CD4-positive, alpha-beta T cell treated with Interleukin-12 subunit alpha and Interleukin-12 subunit beta, for 1 hour (primary cell): ENCODE data around the gene GPR146.

Experiments used
- DNase-seq: peaks from one replicate; pipeline ENCODE4 v3.0.0-alpha.2; 2020

Gene GPR146

DNA sequence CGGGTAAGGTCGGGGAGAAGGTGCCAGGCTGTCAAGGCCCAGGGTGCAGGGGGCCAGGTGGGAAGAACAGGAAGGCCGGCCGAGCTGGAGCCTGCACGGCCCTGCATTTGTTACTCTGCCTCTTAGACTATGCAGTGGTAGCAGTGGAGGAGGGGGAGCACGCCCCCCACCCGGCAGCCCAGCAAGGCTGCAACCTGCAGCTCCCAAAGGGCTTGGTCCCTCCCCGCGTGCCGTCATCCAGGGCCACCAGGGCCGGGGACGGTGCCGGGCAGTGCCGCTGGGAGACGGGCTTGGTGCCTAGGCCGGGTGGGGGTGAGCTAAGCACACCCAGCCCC lies 36.5 kb downstream of the GPR146 start:
- no peak for DNase-seq

DNA sequence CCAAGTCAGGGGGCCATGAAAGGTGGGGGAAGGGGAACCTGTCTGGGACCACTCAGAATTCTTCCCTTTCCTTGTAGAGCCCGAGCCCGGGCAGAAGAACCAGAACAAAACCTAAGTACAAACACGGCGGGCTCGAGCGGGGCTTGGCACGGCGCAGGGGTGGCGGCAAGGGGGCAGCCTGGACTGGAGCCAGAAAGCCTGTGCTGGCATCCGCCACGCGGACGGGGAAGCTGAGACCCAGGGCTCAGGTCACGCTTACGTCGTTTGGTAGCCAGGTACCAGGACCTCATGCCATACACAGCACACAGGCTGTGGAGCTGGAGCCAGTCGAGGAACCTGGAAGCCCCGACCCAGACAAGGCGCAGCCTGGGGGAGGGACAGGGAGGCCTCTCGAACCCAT lies 37.0 kb downstream of the GPR146 start:
- no peak for DNase-seq

DNA sequence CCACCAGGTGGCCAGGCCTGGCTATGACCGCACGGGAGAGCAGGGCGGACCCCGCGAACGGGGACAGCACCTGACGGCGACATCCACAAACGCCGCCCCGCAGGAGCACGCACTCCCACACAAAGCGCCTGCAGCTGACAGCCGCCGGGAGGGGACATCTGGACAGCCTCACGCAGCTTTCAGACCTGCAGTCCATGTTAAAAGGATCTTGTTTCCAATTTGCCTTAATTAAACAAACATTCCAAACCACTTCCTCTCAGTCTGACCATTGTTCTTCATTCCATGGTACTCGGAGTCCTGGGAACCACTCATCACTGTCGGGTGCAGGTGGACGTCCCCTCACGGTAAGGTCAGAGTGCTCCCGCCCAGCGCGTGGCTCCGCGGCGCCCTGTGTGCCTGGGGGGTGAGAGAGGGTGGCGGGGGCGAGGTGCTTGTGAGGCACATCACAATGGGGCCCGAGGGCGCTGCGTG lies 37.6 kb downstream of the GPR146 start:
- no peak for DNase-seq

- DNase-seq, result no peak
Observed at GRCh38 chr7:1083729-1084657, 39.6 kb downstream of the GPR146 start.

DNA sequence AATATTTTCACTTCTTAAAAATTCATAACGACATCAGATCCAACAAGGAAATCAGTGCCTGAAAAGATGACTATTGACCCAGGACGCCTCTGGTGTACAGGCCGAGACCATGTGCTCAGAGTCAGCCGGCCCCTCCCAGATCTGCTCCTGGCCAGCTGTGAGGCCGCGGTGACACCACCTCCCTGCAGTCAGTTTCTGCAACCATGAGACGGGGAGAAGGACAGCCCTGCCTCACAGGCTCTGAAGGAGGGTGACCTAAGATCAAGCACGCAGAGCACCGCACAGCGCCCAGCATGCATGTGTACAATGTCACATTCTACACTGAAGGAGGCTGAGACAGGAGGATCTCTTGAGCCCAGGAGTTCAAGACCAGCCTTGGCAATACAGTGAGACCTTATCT lies 40.9 kb downstream of the GPR146 start:
- no peak for DNase-seq

DNA sequence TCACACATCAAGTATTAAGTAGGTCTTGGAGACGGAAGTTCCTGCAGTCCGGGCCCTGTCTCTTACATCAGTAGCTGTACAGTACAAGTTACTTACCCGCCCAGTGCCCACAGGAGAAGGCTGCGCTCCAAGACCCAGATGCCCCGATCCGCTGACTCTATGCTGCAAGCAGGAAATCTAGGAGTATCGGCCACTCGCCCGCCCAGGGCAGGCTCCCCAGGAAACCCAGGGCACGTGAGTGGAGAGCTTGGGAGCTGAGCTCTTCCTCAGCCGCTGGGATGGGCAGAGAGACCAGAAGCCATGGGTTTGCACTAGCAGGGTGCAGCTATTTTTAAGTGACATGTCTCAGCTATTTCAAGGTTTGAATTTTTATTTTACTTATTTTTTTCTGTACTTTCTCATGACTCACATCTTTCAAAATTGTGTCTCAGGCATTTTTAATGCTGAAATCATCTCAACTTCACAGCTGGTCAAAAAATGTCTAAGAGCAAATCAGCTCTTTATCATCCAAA lies 41.6 kb downstream of the GPR146 start:
- no peak for DNase-seq

DNA sequence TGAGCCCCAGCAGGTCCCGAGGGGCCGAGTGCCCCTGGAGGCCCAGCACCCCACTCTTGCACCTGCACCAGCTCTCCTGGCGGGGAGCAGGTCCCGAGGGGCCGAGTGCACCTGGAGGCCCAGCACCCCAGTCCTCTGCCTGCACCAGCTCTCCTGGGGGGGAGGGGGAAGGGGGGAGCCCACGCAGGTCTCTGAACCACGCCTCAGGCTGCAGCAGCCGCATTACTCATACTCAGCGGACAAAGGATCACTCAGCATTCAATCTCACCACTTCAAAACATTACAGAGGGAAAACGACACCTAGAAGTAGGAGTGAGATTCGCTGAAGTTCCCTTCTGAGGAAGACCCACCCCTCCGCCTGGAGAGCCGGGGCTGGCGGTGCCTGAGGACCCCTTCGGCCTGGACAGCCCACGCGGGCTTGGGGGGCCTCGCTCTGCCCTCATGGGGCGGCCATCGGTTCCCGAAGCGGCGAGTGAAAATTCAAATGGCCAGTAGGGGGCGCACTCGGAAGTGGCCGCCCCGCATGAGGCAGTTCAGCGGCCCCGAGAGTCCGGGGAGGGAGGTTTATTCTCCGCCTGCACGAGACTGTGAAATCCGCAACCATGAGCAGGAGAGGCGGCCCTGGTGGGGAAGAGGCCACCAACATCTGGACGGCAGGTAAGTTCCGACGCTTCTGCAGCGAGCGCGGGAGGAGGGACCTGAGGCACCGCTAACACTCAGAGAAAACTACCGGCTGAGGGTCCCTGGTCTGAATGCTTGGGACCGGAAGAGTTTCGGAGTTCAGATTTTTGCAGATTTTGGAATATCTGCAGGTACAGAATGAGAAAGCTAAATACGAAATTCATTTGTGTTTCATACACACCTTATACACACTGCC lies 42.5 kb downstream of the GPR146 start:
- DNase-seq, result peak; percentile 72

GRCh38 chr7:1087465-1087814 lies 43.1 kb downstream of the GPR146 start:
- no peak for DNase-seq

- DNase-seq, result no peak
Observed at GRCh38 chr7:1087952-1088920, 43.9 kb downstream of the GPR146 start, which contains the start of gene GPER1. Gene GPER1 (plus strand): TSS chr7:1088113. CDS start chr7:1091729, 3,616 bp downstream.

GRCh38 chr7:1090236-1090635 lies 45.9 kb downstream of the GPR146 start:
- no peak for DNase-seq

DNA sequence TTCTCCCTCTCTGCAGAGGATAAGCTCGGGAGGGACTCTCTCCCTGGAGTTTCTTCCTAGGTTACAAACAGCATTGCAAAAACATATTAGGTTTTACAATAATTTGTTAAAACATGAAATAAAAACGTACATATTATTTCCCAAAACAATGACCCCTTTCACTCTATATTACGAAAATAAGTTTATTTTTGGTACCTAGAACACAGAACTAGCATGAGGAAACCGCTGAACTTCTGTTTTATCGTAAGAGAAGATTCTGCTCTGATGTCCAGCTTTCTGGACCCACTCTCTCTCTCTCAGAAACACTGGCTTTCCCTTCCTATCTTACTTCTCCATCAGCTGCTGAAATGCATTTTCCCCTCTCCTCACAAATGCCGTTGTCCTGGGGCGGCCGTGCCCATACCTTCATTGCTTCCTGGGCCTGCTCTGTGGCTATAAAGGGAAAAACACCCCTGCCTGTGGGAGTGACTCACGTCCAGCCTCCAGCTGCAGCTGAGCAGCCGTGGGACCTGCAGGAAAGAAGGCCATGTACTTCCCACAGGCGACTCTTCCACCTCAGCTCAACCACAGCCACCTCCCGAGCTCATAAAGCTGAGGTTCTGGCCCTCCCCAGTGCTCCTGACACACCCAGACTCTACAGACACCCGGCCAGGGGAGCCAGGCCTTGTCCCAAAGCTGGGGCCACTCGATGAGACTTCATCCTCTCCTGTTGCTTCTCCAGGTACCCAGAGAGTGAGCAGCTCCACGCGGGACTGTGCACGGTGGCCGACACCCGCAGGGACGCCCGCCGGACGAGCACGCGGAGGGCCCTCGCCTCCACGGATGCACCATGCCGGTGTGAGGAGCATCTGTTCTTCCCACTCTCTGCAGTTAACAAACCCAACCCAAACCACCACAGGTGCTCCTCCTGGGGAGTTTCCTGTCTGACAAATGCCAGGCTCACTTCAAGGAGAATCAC lies 46.6 kb downstream of the GPR146 start:
- no peak for DNase-seq

- no peak for DNase-seq
Observed at GRCh38 chr7:1091644-1092027, 47.3 kb downstream of the GPR146 start.

- no peak for DNase-seq
Observed at GRCh38 chr7:1092161-1092632, 47.9 kb downstream of the GPR146 start.

- no peak for DNase-seq
Observed at GRCh38 chr7:1092806-1093501, 48.6 kb downstream of the GPR146 start.

DNA sequence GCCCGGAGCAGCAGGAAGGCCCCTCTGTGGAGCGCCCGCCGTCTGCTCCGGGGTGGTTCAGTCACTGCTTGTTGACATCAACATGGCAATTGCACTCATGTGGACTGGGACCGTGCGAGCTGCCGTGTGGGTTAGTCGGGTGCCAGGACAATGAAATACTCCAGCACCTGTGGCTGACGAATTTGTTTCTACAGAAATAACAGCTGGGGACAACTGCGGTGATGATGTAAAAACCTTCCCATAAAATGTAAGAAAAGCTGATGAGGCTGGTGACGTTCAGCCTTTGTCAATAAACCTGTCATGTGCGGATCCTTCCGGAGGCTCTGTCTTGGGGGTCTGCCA lies 49.1 kb downstream of the GPR146 start:
- no peak for DNase-seq

- DNase-seq, result no peak
Observed at GRCh38 chr7:1093916-1094508, 49.7 kb downstream of the GPR146 start.

DNA sequence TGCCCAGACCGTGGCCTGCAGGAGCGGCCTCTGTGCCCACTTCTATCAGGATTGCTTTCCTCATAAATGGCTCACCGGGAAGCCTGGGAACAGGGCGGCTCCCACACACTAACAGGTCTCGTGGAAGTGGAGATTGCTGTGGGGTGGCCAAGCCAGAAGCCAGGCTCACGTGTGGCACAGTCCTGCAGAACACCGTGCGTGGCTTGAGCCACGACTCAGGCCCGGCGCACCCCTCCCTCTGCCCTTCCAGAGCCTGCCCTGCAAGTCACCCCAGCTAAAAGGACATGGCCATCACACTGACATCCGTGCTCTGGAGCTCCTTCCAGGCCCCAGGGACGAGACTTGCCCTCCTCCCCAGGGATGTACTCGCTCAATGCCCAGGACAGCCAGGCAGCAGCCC lies 50.5 kb downstream of the GPR146 start:
- no peak for DNase-seq

DNA sequence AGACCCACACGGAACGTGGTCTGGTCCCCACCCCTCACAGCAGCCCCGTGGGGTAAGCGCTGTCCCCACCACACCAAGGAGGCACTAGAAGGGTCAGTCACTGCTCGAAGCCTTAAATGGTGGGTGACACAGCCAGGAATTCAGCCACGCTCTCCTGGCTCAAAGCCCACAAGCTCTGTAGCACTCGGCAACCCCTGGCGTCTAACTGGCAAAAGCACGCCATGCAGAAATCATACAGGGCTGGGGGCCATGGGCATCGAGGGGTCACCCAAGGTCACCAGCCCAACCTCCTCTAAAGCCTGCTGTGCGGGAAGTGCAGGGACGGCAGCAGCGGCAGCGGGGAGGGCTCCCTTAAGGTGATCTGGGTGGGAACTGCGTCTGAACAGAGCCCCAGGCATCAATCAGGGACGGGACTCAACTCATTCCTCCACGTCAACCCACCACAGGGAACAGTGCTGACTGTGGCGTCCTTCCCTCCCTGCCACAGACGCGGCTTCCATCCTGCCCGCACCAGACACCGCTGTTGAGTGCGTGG lies 51.3 kb downstream of the GPR146 start:
- DNase-seq, result no peak

- no peak for DNase-seq
Observed at GRCh38 chr7:1096156-1097119, 52.1 kb downstream of the GPR146 start.
